GM18511 (cell line): ENCODE data around the gene CNTNAP1.

ENCODE experiments used
- ATAC-seq: cut with Tn5 transposase; IDR thresholded peaks from one replicate; pipeline ENCODE4 v1.9.1; 2021; ENCODE audit warnings: mild to moderate bottlenecking, moderate library complexity; ENCODE audit not compliant: unreplicated experiment

The CNTNAP1 gene

DNA sequence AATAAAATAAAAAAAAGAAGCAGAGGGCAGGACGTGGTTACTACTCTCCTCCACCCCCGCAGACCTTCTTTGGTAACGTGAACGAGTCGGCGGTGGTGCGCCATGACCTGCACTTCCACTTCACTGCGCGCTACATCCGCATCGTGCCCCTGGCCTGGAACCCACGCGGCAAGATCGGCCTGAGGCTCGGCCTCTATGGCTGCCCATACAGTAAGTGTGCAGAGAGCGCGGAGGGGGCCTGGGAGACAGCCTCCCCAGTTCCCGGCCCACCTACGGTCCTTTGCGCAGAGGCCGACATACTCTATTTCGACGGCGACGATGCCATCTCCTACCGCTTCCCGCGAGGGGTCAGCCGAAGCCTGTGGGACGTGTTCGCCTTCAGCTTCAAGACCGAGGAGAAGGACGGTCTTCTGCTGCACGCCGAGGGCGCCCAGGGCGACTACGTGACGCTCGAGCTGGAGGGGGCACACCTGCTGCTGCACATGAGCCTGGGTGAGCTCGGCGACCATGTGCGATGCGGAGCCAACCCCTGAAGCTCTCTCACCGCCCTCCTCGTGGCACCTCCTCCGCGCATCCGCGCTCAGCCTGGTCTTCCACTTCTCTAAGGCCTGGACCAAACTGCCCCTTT, 2.7 kb downstream of the CNTNAP1 start:
- no peak for ATAC-seq

DNA sequence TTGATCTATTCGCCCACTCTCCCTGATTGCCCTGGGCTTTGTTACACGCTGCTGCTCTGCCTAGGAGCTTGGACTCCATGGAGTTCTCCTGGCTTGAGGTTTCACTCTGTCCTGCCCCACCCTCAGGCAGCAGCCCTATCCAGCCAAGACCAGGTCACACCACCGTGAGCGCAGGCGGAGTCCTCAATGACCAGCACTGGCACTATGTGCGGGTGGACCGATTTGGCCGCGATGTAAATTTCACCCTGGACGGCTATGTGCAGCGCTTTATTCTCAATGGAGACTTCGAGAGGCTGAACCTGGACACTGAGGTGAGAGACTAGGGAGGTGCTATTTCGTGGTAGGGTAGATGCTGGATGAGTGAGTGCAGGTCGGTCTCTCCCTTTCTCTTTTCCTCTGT, 3.5 kb downstream of the CNTNAP1 start:
- no peak for ATAC-seq

GRCh38 chr17:42686520-42687128, 4.3 kb downstream of the CNTNAP1 start:
- ATAC-seq: no peak

DNA sequence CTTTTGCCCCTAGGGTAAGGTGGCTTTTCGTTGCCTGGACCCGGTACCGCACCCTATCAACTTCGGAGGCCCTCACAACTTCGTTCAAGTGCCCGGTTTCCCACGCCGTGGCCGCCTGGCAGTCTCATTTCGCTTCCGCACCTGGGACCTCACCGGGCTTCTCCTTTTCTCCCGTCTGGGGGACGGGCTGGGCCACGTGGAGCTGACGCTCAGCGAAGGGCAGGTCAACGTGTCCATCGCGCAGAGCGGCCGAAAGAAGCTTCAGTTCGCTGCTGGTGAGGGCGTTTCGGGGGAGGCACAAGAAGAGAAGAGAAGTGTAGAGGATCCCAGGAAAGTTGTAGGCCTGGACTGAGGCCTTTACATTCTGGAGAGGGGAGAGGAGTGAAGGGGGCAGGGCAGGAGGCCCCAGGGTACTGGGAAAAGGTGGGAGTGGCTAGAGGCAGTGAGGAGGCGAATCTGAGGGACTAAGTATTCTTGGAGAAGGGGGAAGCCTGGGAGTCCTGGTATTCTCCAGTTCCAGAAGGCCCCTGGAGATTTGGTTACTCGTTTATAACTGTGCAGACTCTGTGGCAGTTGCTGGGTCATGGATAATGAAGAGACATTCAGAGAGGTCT, 5.5 kb downstream of the CNTNAP1 start:
- ATAC-seq: no peak

GRCh38 chr17:42690596-42690995, 8.3 kb downstream of the CNTNAP1 start:
- ATAC-seq: no peak

DNA sequence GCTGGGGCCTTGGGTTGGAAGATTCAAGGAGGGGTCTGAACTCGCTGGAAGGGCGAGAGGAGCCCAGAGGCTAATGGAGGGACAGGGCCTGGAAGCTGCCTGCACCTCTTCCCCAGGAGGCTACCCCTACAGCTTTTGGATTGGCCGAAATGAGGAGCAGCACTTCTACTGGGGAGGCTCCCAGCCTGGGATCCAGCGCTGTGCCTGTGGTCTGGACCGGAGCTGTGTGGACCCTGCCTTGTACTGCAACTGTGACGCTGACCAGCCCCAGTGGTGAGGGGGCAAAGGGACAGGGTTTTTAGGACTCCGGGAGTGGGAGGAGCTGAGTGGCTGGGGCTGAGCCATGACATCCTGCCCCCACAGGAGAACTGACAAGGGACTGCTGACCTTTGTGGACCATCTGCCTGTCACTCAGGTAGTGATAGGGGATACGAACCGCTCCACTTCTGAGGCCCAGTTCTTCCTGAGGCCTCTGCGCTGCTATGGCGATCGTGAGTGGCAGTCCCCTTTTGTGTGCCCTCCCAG, 8.8 kb downstream of the CNTNAP1 start:
- ATAC-seq: no peak

GRCh38 chr17:42692489-42692888, 10.2 kb downstream of the CNTNAP1 start:
- no peak for ATAC-seq

DNA sequence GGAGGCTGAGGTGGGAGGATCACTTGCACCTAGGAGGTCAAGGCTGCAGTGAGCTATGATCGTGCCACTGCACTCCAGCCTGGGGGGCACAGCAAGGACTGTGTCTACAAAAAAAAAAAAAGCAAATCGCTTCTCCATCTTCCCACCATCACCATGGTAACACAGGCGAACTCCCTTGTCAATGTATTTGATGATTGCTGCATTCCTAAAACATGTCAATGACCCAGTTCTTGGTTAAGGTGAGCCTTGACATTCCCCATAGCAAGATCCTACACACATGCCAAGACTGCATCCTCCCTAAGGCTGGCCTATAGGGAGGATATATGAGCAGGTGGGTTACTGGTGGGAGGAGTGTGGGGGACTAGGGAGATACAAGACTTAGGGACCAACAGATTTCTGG, 12.2 kb downstream of the CNTNAP1 start:
- no peak for ATAC-seq

DNA sequence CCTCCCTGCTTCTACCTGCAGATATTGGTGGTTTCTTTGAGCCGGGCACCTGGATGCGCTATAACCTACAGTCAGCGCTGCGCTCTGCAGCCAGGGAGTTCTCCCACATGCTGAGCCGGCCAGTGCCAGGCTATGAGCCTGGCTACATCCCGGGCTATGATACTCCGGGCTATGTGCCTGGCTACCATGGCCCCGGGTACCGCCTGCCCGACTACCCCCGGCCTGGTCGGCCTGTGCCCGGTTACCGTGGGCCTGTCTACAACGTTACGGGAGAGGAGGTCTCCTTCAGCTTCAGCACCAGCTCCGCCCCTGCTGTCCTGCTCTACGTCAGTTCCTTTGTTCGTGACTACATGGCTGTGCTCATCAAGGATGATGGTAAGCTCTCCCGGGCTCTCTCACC, 13.2 kb downstream of the CNTNAP1 start:
- ATAC-seq: no peak

GRCh38 chr17:42697108-42697811, 14.9 kb downstream of the CNTNAP1 start:
- ATAC-seq: no peak

DNA sequence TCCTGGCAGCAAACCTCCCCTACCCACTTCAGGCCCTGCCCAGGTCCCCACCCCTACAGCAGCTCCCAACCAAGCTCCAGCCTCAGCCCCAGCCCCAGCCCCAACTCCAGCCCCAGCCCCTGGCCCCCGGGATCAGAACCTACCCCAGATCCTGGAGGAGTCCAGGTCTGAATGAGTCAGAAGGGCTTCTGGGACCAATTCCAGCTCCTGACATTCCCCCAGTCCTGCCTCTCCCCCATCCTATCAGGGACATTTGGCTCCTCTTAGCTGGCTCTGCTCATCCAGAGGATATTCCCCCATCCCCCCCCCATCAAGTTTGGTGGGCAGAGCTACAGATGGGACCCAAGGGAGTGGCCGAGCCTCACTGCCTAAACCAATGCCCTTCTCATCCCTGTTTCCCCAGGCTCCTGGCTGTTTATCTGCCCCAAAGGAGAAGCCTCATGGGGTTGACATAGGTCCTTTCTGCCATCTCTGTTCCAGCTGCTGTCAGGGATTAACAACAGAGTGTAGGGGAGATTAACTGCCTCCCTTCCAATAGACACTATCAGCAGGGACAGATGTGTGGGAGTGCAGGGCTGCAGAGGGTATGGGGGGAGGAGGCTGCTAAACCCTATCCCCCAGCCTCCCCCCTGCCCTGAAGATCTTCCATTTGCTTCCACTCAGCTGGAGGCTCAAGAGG, 16.5 kb downstream of the CNTNAP1 start:
- ATAC-seq: no peak

DNA sequence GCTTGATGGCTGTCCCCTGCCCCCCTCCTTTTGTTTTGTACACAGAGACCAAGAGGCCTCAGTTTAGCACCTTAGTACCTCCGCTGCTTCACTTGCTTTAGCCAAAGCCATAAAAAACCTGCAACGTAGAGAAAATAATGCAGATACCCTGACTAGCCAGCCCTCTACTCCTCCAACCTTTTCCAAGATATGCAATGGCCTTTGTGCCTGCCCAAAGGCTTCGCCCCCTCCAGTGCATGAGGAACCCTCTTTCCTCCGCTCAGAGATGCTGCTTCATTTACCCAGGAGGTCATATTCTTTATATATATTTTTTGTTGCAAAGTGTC, 17.0 kb downstream of the CNTNAP1 start:
- no peak for ATAC-seq

GRCh38 chr17:42700586-42701289, 18.4 kb downstream of the CNTNAP1 start:
- no peak for ATAC-seq

- no peak for ATAC-seq
Measured at GRCh38 chr17:42702446-42702845, 20.1 kb downstream of the CNTNAP1 start.

DNA sequence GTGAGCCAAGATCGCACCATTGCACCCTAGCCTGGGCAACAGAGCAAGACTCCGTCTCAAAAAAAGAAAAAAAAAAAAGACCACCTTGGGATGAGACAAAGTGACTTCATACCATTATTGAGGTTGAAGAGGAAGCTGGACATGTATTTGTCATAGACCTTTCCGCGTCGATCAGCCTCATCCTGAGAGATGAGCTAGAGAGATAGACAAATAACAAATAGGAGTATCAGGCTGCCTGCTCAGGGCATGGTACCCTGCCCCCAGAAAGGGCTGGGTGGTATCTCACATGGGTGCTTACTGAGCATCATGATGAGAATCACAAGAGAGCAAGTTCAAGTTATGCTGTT, 22.1 kb downstream of the CNTNAP1 start:
- ATAC-seq: peak; percentile 32

DNA sequence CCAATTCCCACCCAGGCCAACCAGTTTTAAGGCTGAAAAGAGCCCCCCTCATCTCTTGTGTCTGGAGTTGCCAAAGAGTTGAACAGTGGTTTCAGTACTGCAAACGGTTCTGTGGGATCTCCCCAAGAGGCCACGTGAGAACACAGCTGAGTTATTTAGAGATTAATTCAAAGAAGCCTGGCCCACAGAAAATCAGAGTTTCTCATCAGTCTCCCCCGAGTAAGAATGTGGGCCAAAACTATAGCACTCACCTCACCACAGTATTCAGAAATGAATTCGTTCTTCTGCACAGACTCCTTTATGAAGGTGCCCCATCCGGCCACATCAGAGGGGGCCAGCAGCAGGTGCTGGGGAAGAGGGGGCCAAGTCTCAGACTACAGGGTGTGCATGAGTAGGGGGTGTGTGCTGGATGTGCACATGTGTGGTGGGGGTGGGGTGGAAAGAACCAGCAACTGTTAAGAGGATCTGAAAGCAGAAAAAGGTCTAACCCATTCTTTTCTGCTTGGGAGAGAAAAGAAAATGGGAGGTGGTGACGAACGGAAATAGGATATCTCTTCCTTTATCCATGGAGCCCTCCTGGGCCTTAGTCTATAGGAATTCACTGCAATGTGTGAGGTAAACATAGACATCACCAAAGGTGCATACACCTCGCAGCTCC, 22.6 kb downstream of the CNTNAP1 start:
- peak; percentile 82 for ATAC-seq

DNA sequence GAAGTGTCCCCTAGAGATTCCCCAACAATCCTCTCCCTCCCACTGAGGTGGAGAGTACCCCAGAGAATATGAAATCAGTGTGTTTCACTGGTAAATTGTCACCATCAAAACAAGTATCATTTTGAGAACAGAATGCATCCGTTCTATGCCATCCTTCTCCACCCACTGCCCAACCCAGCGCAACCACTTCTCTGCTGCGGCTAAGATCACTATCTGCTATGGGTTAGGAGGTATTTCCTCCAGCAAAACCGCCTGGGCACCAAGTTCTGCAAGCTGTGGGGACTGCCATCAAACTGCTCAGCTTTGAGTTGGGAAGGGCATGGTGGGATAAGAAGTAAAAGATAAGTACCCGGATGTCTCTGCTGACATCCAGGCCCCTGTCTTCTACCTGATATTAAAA, 24.4 kb downstream of the CNTNAP1 start:
- no peak for ATAC-seq

DNA sequence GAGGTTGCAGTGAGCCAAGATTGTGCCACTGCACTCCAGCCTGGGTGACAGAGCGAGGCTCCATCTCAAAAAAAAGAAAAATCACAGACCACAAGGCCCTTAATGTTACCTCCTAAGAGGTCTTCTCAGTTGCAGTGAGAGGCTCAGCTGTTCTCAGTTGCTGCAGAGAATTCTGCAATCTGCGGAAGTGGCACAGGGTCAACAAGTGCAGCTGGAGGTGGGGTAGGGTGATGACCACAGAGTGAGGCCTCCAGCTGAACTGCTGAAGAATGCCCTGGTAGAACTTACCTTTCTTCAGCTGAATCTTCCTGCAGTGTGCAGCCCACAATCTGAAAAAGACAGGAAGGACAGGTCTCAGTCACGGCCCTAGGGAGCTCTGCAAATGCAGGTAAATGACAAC, 26.3 kb downstream of the CNTNAP1 start:
- no peak for ATAC-seq

DNA sequence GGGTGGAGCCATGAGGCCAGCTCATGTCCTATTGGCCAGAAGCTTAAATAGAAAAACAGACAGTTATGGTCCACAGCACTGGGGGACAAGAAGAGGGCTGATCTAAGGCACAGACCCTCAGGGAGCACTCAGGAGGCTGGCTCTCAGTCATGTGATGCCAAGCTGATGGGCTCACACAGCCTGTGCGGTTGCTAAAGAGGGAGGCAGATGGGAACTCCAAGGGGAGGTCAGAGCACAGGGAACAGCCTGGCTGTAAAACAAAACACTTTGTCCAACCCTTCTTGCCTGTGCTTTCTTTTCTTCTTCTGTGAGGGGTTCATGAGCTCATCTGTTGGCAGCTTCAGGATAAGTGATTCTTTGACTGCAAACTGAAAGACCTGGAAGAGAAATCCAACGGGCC, 27.2 kb downstream of the CNTNAP1 start:
- no peak for ATAC-seq

DNA sequence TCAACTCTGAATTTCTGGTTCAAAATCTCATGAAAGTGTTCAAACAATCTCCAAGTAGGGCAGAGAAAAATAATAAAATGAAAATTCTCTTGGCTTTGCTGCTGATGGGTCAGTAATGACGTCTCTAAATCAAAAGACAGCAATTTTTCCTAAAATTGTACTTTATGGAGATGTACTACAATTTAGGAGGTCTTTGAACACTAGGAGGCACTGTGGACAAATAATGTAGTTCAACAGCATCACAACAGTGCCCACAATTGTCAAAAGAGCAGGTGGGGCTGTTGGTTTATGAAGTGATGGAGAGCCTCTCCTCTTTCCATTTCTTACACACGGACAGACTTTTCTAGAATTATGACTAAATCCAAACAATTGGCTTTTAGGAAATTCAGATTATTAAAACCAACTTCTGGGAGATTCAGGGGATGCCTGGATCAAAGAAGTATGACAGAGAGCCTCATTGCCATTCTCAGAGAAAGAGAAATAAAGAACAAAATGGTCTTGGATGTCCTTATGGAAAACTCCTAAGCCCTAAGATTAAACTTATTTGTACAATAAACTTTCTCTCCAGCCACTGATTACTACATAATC, 38.8 kb downstream of the CNTNAP1 start:
- no peak for ATAC-seq
